Neural crest cell (in vitro differentiated cells): ENCODE results near the gene FAM118A. TPM values are rescaled to one million over a fixed set of nuclear protein-coding genes. Genes with fewer than 3 reads are reported as not detected.
A peak's percentile ranks its signal among the peaks of the same experiment; 100 is the strongest.
"Not testable (repeated sequence)": the region's sequence is repeated elsewhere in the genome, so short reads cannot be mapped to it uniquely, and the experiment has no call there.

Source experiments
- DNase-seq: peaks from one replicate; pipeline ENCODE4 v3.0.0; 2021; ENCODE audit warnings: low read depth, mixed read lengths, low spot score
- H3K27ac Mint-ChIP-seq: one replicate; pipeline ENCODE4 v1.8.0; 2021; ENCODE audit warnings: mild to moderate bottlenecking, mixed read lengths; ENCODE audit not compliant: unreplicated experiment
- H3K27me3 Mint-ChIP-seq: 2 replicates; pipeline ENCODE4 v1.8.0; 2021; ENCODE audit warnings: low read depth, mild to moderate bottlenecking, mixed read lengths
- H3K36me3 Mint-ChIP-seq: 2 replicates; pipeline ENCODE4 v1.8.0; 2021; ENCODE audit warnings: low read depth, mild to moderate bottlenecking, mixed read lengths
- H3K4me1 Mint-ChIP-seq: 2 replicates; pipeline ENCODE4 v1.8.0; 2021; ENCODE audit warnings: mixed read lengths
- H3K4me3 Mint-ChIP-seq: one replicate; pipeline ENCODE4 v1.8.0; 2021; ENCODE audit warnings: mild to moderate bottlenecking, mixed read lengths
- H3K9me3 Mint-ChIP-seq: 2 replicates; pipeline ENCODE4 v1.8.0; 2021; ENCODE audit warnings: mixed read lengths
- CTCF ChIP-seq: fragments of 200-600 bp; sonication (generic); conservative IDR thresholded peaks from 2 replicates; pipeline ENCODE4 v1.5.0; 2021; ENCODE audit warnings: antibody characterized with exemption, mild to moderate bottlenecking
- long read RNA-seq: library from polyadenylated mRNA; unstranded; transcript quantifications from one replicate; pipeline ENCODE4 v2.0.0, GENCODE V29; 2020
- total RNA-seq: library from RNA; stranded (reverse); gene quantifications from 2 replicates; pipeline ENCODE4 v1.2.1, GENCODE V29; 2021

The FAM118A gene
- 60.7 and 64.8 TPM in 2 replicates for total RNA-seq
- long read RNA-seq, partial matches to known transcripts: 2 of 22 reads
- long read RNA-seq, other reads (novel, unspliced or antisense): 16 of 22 reads

- Mint-ChIP-seq H3K4me3 (peak within 1 kb of the TSS; percentile 81), H3K27ac (peak within 1 kb of the TSS; percentile 92), H3K36me3 (no peaks in the 10 kb centered on the region), H3K4me1 (peaks cover 32% of the 10 kb centered on the region), H3K9me3 (no peaks in the 10 kb centered on the region), H3K27me3 (peaks cover 6% of the 10 kb centered on the region)
- no peak for TF ChIP-seq CTCF
- DNase-seq: peak; percentile 99
Measured at GRCh38 chr22:45309422-45310227, at the start of gene FAM118A. Gene FAM118A (plus strand): TSS chr22:45309934. CDS start chr22:45322380, 12,446 bp downstream.

GRCh38 chr22:45260395-45260759, 49.4 kb upstream of the FAM118A start:
- H3K9me3 Mint-ChIP-seq: not testable (repeated sequence)
- H3K4me1 Mint-ChIP-seq: peaks cover 19% of the 10 kb centered on the region

GRCh38 chr22:45261407-45262088, 48.2 kb upstream of the FAM118A start:
- no peak overlapping the region for H3K4me3 Mint-ChIP-seq
- H3K27ac Mint-ChIP-seq: no peak overlapping the region

More at GRCh38 chr22:45260395-45260759, 49.4 kb upstream of the FAM118A start:
- H3K27me3 Mint-ChIP-seq, DNase-seq, H3K27ac Mint-ChIP-seq, H3K4me3 Mint-ChIP-seq, H3K36me3 Mint-ChIP-seq: not testable (repeated sequence)

GRCh38 chr22:45262195-45262930, 47.4 kb upstream of the FAM118A start:
- no peak for TF ChIP-seq CTCF
- Mint-ChIP-seq H3K27me3 (no peaks in the 10 kb centered on the region), H3K4me3 (no peak overlapping the region), H3K9me3 (no peaks in the 10 kb centered on the region), H3K4me1 (peaks cover 14% of the 10 kb centered on the region), H3K36me3 (no peaks in the 10 kb centered on the region), H3K27ac (no peak overlapping the region)
- no peak for DNase-seq

More at GRCh38 chr22:45261407-45262088, 48.2 kb upstream of the FAM118A start:
- no peak for TF ChIP-seq CTCF
- no peaks in the 10 kb centered on the region for H3K36me3 Mint-ChIP-seq
- peaks cover 14% of the 10 kb centered on the region for H3K4me1 Mint-ChIP-seq
- no peaks in the 10 kb centered on the region for H3K27me3 Mint-ChIP-seq
- DNase-seq: no peak
- no peaks in the 10 kb centered on the region for H3K9me3 Mint-ChIP-seq

- H3K27ac Mint-ChIP-seq: no peak overlapping the region
- no peak overlapping the region for H3K4me3 Mint-ChIP-seq
- DNase-seq: no peak
- no peaks in the 10 kb centered on the region for H3K9me3 Mint-ChIP-seq
- H3K27me3 Mint-ChIP-seq: no peaks in the 10 kb centered on the region
- peaks cover 14% of the 10 kb centered on the region for H3K4me1 Mint-ChIP-seq
- no peaks in the 10 kb centered on the region for H3K36me3 Mint-ChIP-seq
- TF ChIP-seq CTCF: no peak
Measured at GRCh38 chr22:45262931-45263462, 46.7 kb upstream of the FAM118A start.
